Transverse colon (tissue), 3 donors: ENCODE results near the gene FAM171A1.

Experiments
- EP300 ChIP-seq: sonication (generic); formaldehyde crosslinking; IDR thresholded peaks from one replicate; pipeline ENCODE4 v1.6.1; 2017; ENCODE audit warnings: antibody characterized with exemption, low read depth
- POLR2A ChIP-seq: fragments of 450-650 bp; IDR thresholded peaks from one replicate; pipeline ENCODE4 v1.6.1; 2016; ENCODE audit warnings: antibody characterized with exemption, mild to moderate bottlenecking, moderate library complexity
- TF ChIP-seq, protein P1 (sequence below), 5 experiments: fragments of 200-600 bp in 3 of 5; fragments of 450-650 bp in 2 of 5; sonication (generic) in 3 of 5; IDR thresholded peaks; 1 replicate in 2 of 5; 2 replicates in 3 of 5; pipeline ENCODE4 v1.5.1; 2016 to 2017; ENCODE audit warnings: antibody characterized with exemption in 5 of 5, inconsistent platforms in 3 of 5, mild to moderate bottlenecking in 2 of 5, moderate library complexity in 1 of 5

GRCh38 chr10:15229268-15229667 is 141.8 kb downstream of the FAM171A1 start:
- TF ChIP-seq, protein P1, sequence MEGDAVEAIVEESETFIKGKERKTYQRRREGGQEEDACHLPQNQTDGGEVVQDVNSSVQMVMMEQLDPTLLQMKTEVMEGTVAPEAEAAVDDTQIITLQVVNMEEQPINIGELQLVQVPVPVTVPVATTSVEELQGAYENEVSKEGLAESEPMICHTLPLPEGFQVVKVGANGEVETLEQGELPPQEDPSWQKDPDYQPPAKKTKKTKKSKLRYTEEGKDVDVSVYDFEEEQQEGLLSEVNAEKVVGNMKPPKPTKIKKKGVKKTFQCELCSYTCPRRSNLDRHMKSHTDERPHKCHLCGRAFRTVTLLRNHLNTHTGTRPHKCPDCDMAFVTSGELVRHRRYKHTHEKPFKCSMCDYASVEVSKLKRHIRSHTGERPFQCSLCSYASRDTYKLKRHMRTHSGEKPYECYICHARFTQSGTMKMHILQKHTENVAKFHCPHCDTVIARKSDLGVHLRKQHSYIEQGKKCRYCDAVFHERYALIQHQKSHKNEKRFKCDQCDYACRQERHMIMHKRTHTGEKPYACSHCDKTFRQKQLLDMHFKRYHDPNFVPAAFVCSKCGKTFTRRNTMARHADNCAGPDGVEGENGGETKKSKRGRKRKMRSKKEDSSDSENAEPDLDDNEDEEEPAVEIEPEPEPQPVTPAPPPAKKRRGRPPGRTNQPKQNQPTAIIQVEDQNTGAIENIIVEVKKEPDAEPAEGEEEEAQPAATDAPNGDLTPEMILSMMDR (IDR thresholded peaks at IDR 0.05) = no peak
- no peak for TF ChIP-seq POLR2A
- TF ChIP-seq EP300 = no peak
